MM.1S (cell line): ENCODE measurements around the gene THRAP3.

Source experiments
- DNase-seq: peaks from one replicate; pipeline ENCODE4 v3.0.0-alpha.2; 2015
- H2AFZ ChIP-seq: fragments of 300-600 bp; sonication (generic); 2 replicates; pipeline ENCODE4 v1.6.0; 2016; ENCODE audit warnings: antibody characterized with exemption, low read length
- H3F3A ChIP-seq: fragments of 300-600 bp; sonication (generic); 2 replicates; pipeline ENCODE4 v1.6.1; 2016; ENCODE audit warnings: mild to moderate bottlenecking, antibody characterized with exemption, low read length, moderate library complexity, mixed read lengths; ENCODE audit not compliant: insufficient read depth
- H3K27ac ChIP-seq: fragments of 300-600 bp; sonication (generic); 2 replicates; pipeline ENCODE4 v1.5.1; 2016; ENCODE audit warnings: mild to moderate bottlenecking, low read length
- H3K27me3 ChIP-seq: fragments of 300-600 bp; sonication (generic); replicated peaks from 2 replicates; pipeline ENCODE4 v1.6.0; 2016; ENCODE audit warnings: low read length; ENCODE audit not compliant: insufficient read depth
- H3K36me3 ChIP-seq: fragments of 300-600 bp; sonication (generic); replicated peaks from 2 replicates; pipeline ENCODE4 v1.6.1; 2016; ENCODE audit warnings: mild to moderate bottlenecking, low read length, mixed read lengths; ENCODE audit not compliant: insufficient read depth
- H3K4me1 ChIP-seq: fragments of 300-600 bp; sonication (generic); 2 replicates; pipeline ENCODE4 v1.6.1; 2016; ENCODE audit warnings: low read length, mixed read lengths
- H3K4me2 ChIP-seq: fragments of 300-600 bp; sonication (generic); 2 replicates; pipeline ENCODE4 v1.6.0; 2016; ENCODE audit warnings: low read depth, low read length
- H3K4me3 ChIP-seq: fragments of 300-600 bp; sonication (generic); 2 replicates; pipeline ENCODE4 v1.5.1; 2016; ENCODE audit warnings: low read length, mixed read lengths
- H3K79me2 ChIP-seq: fragments of 300-600 bp; sonication (generic); 2 replicates; pipeline ENCODE4 v1.6.1; 2016; ENCODE audit warnings: mixed run types, low read length, mixed read lengths
- H3K9ac ChIP-seq: fragments of 300-600 bp; sonication (generic); 2 replicates; pipeline ENCODE4 v1.6.1; 2016; ENCODE audit warnings: low read length, mixed read lengths
- H3K9me2 ChIP-seq: fragments of 300-600 bp; sonication (generic); replicated peaks from 2 replicates; pipeline ENCODE4 v1.6.1; 2016; ENCODE audit warnings: mild to moderate bottlenecking, low read length, mixed read lengths; ENCODE audit not compliant: insufficient read depth
- H3K9me3 ChIP-seq: fragments of 300-600 bp; sonication (generic); replicated peaks from 2 replicates; pipeline ENCODE4 v1.6.1; 2016; ENCODE audit warnings: mild to moderate bottlenecking, low read length, mixed read lengths; ENCODE audit not compliant: insufficient read depth
- H4K20me1 ChIP-seq: fragments of 300-600 bp; sonication (generic); 2 replicates; pipeline ENCODE4 v1.6.1; 2016; ENCODE audit warnings: mild to moderate bottlenecking, low read length, moderate library complexity, mixed read lengths; ENCODE audit not compliant: insufficient read depth
- EZH2 ChIP-seq: fragments of 300-600 bp; sonication (generic); optimal IDR thresholded peaks from 2 replicates; pipeline ENCODE3; 2017; ENCODE audit warnings: low read depth, mild to moderate bottlenecking, antibody characterized with exemption, low read length, mixed read lengths
- EZH2phosphoT487 ChIP-seq: fragments of 300-600 bp; sonication (generic); IDR thresholded peaks from 2 replicates; pipeline ENCODE4 v1.6.1; 2018; ENCODE audit warnings: antibody characterized with exemption, low read length
- TF ChIP-seq, protein P1 (sequence below): fragments of 300-600 bp; sonication (generic); IDR thresholded peaks from 2 replicates; pipeline ENCODE4 v1.5.1; 2016; ENCODE audit warnings: antibody characterized with exemption, low read length, mixed read lengths

Gene THRAP3

DNA sequence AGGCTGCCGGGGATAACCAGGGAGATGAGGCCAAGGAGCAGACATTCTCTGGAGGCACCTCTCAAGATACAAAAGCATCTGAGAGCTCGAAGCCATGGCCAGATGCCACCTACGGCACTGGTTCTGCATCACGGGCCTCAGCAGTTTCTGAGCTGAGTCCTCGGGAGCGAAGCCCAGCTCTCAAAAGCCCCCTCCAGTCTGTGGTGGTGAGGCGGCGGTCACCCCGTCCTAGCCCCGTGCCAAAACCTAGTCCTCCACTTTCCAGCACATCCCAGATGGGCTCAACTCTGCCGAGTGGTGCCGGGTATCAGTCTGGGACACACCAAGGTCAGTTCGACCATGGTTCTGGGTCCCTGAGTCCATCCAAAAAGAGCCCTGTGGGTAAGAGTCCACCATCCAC is 62.6 kb downstream of the THRAP3 start:
- peaks cover 10% of the 10 kb centered on the region for H3F3A ChIP-seq
- no peaks in the 10 kb centered on the region for H3K27me3 ChIP-seq
- no peak overlapping the region for H3K4me2 ChIP-seq
- H3K4me1 ChIP-seq, result peaks cover 7% of the 10 kb centered on the region
- H3K9me3 ChIP-seq, result no peaks in the 10 kb centered on the region
- no peak overlapping the region for H3K27ac ChIP-seq
- no peaks in the 10 kb centered on the region for H4K20me1 ChIP-seq
- peaks cover 7% of the 10 kb centered on the region for H3K36me3 ChIP-seq
- no peak overlapping the region for H3K4me3 ChIP-seq
- peaks cover 61% of the 10 kb centered on the region for H3K79me2 ChIP-seq
- H3K9me2 ChIP-seq, result no peaks in the 10 kb centered on the region
- no peak overlapping the region for H2AFZ ChIP-seq
- H3K9ac ChIP-seq, result no peak overlapping the region
- no peak for DNase-seq
- TF ChIP-seq, protein P1, sequence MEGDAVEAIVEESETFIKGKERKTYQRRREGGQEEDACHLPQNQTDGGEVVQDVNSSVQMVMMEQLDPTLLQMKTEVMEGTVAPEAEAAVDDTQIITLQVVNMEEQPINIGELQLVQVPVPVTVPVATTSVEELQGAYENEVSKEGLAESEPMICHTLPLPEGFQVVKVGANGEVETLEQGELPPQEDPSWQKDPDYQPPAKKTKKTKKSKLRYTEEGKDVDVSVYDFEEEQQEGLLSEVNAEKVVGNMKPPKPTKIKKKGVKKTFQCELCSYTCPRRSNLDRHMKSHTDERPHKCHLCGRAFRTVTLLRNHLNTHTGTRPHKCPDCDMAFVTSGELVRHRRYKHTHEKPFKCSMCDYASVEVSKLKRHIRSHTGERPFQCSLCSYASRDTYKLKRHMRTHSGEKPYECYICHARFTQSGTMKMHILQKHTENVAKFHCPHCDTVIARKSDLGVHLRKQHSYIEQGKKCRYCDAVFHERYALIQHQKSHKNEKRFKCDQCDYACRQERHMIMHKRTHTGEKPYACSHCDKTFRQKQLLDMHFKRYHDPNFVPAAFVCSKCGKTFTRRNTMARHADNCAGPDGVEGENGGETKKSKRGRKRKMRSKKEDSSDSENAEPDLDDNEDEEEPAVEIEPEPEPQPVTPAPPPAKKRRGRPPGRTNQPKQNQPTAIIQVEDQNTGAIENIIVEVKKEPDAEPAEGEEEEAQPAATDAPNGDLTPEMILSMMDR, result no peak
- TF ChIP-seq EZH2 (no peak), EZH2phosphoT487 (no peak)

- peaks cover 10% of the 10 kb centered on the region for H3F3A ChIP-seq
- H3K4me2 ChIP-seq, result no peak overlapping the region
- H4K20me1 ChIP-seq, result no peaks in the 10 kb centered on the region
- peaks cover 56% of the 10 kb centered on the region for H3K79me2 ChIP-seq
- no peak overlapping the region for H3K9ac ChIP-seq
- H3K27me3 ChIP-seq, result no peaks in the 10 kb centered on the region
- no peak overlapping the region for H3K4me3 ChIP-seq
- peaks cover 4% of the 10 kb centered on the region for H3K36me3 ChIP-seq
- no peaks in the 10 kb centered on the region for H3K9me2 ChIP-seq
- TF ChIP-seq EZH2phosphoT487 (no peak), EZH2 (no peak)
- TF ChIP-seq, protein P1, result no peak
- no peaks in the 10 kb centered on the region for H3K9me3 ChIP-seq
- no peak overlapping the region for H3K27ac ChIP-seq
- no peak overlapping the region for H2AFZ ChIP-seq
- peaks cover 7% of the 10 kb centered on the region for H3K4me1 ChIP-seq
- DNase-seq, result no peak
Observed at GRCh38 chr1:36287595-36287994, 63.4 kb downstream of the THRAP3 start.

GRCh38 chr1:36295390-36295789 is 71.1 kb downstream of the THRAP3 start:
- Histone ChIP-seq H4K20me1 (no peaks in the 10 kb centered on the region), H3K9ac (no peak overlapping the region), H3F3A (peaks cover 4% of the 10 kb centered on the region; the same call in 1 of the 2 replicates), H3K27ac (no peak overlapping the region), H3K79me2 (peaks cover 13% of the 10 kb centered on the region), H3K9me3 (no peaks in the 10 kb centered on the region), H3K4me2 (no peak overlapping the region), H2AFZ (no peak overlapping the region), H3K4me1 (no peaks in the 10 kb centered on the region), H3K27me3 (no peaks in the 10 kb centered on the region), H3K36me3 (peaks cover 11% of the 10 kb centered on the region; the same call in 1 of the 2 replicates), H3K4me3 (no peak overlapping the region), H3K9me2 (no peaks in the 10 kb centered on the region)
- no peak for DNase-seq
- TF ChIP-seq, protein P1, result no peak
- no peak for TF ChIP-seq EZH2phosphoT487
- no peak for TF ChIP-seq EZH2
